ENCODE measurements around the gene HECW1.

HECW1 gene

DNA sequence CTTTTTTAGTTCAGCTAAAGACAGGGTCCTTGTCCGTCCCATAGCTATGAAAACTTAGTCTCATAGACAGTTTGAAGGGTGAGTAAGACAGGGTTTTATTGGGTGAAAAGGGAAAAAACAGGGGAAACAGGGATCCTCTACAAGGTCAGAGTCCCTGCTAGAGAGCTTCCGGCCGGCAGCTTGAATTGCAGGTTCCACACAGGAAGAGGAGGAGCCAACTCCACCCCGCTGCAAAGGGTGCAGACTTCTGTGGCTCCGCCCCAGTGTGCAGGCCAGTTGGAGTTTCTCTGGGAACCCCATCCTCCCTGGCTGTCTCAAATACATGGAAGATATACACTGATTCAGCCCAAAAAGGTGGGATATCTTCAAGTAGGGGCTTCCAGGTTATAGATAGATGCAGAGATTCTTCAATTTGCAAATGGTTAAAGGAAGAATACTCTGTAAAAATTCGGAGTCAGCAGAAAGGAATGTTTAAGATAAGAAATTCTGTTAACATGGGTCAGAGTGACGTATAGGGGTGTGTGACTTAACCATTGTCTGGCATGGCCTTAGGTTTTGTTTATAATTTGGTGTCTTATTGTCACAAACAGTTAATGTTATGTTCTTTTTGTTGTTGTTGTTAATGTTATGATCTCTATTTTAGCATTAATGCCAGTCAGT is 34.6 kb upstream of the HECW1 start:
- no peak overlapping the region for H3K4me3 ChIP-seq (replicated peaks; ENCODE audit: low read depth, low read length)
- TF ChIP-seq, protein P1, sequence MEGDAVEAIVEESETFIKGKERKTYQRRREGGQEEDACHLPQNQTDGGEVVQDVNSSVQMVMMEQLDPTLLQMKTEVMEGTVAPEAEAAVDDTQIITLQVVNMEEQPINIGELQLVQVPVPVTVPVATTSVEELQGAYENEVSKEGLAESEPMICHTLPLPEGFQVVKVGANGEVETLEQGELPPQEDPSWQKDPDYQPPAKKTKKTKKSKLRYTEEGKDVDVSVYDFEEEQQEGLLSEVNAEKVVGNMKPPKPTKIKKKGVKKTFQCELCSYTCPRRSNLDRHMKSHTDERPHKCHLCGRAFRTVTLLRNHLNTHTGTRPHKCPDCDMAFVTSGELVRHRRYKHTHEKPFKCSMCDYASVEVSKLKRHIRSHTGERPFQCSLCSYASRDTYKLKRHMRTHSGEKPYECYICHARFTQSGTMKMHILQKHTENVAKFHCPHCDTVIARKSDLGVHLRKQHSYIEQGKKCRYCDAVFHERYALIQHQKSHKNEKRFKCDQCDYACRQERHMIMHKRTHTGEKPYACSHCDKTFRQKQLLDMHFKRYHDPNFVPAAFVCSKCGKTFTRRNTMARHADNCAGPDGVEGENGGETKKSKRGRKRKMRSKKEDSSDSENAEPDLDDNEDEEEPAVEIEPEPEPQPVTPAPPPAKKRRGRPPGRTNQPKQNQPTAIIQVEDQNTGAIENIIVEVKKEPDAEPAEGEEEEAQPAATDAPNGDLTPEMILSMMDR (IDR thresholded peaks at IDR 0.05; ENCODE audit: low read length, missing control alignments): no peak
- DNase-seq (ENCODE audit: low read depth): peak; percentile 71

DNA sequence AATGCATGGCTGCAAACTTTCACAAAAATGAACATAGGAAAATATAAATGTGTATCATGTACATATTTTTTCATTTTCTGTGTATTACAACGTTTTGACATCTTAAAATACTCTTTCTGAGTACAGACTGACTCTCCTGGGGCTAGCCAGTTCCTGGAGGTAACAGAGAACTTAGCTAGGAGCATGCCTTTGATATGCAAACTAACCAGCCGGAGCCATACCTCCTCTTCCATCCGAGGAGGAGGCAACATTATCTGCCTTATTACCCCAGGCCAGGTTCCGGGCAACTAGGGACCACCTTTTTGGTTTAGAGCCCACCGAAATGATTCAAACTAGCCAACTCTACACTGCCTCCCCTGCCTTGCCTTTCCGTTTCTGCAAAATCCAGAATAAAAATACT is 33.7 kb upstream of the HECW1 start:
- TF ChIP-seq, protein P1 (IDR thresholded peaks at IDR 0.05; ENCODE audit: low read length, missing control alignments): no peak
- H3K4me3 ChIP-seq (replicated peaks; ENCODE audit: low read depth, low read length): no peak overlapping the region
- DNase-seq (ENCODE audit: low read depth): no peak

DNA sequence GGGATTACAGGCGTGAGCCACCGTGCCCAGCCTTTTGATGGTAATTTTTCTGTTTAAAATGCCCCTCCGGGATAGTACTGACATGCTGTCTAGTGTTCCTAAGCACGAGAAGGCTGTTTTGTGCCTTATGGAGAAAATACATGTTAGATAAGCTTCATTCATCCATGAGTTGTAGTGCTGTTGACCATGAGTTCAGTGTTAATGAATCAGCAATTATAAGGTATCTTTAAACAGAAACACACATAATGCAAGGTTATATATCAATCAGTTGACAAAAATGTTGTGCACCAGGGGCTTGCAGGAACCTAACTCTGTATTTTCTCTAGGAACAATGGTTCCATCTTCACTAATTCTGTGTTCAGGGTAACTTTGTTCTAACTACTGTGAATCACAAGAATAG is 30.8 kb upstream of the HECW1 start:
- TF ChIP-seq, protein P1 (IDR thresholded peaks at IDR 0.05; ENCODE audit: low read length, missing control alignments): no peak
- no peak overlapping the region for H3K4me3 ChIP-seq (replicated peaks; ENCODE audit: low read depth, low read length)
- no peak for DNase-seq (ENCODE audit: low read depth)

DNA sequence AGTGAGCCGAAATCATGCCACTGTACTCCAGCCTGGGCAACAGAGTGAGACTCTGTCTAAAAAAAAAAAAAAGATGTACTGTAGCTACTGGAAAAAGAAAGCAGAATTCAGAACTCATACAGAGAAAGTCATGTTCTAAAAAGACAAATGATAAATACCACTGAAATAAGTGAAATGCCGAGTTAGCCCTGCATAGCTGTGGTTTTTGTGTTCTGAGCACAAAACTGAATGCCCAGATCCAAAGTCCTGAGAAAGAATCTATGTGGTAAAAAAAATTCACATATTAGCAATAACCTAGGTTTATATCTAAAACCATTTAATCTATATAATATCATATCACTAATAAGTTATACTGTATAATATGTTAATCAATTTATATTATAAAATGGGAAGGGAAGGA is 29.3 kb upstream of the HECW1 start:
- TF ChIP-seq, protein P1 (IDR thresholded peaks at IDR 0.05; ENCODE audit: low read length, missing control alignments): no peak
- H3K4me3 ChIP-seq (replicated peaks; ENCODE audit: low read depth, low read length): no peak overlapping the region
- no peak for DNase-seq (ENCODE audit: low read depth)

DNA sequence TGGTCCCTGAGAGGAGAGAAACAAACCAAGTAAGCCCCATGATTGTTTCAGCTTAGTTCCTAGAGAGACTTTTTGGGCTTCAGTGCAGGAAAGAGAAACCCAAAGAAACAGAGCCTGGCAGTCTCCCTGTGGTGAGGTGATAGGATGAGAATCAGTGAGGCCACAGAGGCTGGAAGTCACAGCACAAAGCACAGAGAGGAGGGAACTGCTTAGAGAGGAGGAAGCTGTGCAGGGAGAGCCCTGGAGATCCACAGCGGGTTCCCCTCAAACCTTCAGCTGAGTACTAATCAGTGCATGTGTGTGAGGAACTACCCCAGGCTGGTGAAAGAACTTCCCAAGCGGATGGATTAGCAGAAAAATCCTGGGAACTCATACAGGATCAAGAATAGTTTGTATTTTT is 27.4 kb upstream of the HECW1 start:
- DNase-seq (ENCODE audit: low read depth): no peak
- H3K4me3 ChIP-seq (replicated peaks; ENCODE audit: low read depth, low read length): no peak overlapping the region
- TF ChIP-seq, protein P1 (IDR thresholded peaks at IDR 0.05; ENCODE audit: low read length, missing control alignments): no peak

DNA sequence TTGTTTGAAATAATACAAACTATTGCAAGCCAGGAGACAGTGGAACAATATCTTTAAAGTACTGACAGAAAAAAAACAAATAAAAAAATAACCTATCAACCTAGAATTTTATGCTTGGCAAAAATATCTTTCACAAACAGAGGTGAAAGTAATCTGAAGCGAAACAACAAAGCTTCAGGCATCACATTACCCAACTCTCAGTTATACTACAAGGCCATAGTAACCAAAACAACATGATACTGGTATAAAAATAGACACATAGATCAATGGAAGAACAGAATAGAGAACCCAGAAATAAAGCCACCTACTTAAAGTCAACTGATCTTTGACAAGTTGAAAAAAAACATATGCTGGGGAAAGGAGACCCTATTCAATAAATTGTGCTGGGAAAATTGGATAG is 26.5 kb upstream of the HECW1 start:
- DNase-seq (ENCODE audit: low read depth): no peak
- H3K4me3 ChIP-seq (replicated peaks; ENCODE audit: low read depth, low read length): no peak overlapping the region
- TF ChIP-seq, protein P1 (IDR thresholded peaks at IDR 0.05; ENCODE audit: low read length, missing control alignments): no peak

DNA sequence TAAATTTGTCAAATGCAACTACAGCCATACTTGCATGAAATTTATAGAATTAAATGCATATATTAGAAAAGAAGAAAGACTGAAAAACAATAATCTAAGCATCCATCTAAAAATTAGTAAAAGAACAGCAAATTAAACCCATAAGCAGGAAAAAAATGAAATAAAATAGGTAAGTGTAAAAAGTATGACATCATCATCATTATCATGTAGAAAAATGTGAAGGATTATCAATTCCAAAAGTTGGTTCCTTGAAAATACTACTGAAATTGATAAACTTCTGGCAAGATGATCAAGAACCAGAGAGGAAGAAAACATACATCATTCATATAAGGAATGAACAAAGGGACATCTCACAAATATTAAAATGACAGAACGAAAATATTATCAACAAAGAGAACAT is 19.6 kb upstream of the HECW1 start:
- no peak for DNase-seq (ENCODE audit: low read depth)
- TF ChIP-seq, protein P1 (IDR thresholded peaks at IDR 0.05; ENCODE audit: low read length, missing control alignments): no peak
- H3K4me3 ChIP-seq (replicated peaks; ENCODE audit: low read depth, low read length): no peak overlapping the region
